Endothelial cell (in vitro differentiated cells): ENCODE results near the gene ARL6IP4. TPM values are rescaled to one million over a fixed set of nuclear protein-coding genes. Genes with fewer than 3 reads are reported as not detected.

Experiments
- DNase-seq: peaks from one replicate; pipeline ENCODE4 v3.0.0; 2021; ENCODE audit warnings: low spot score
- H3K27ac Mint-ChIP-seq: one replicate; pipeline ENCODE4 v1.8.0; 2021; ENCODE audit warnings: mixed read lengths, inconsistent platforms; ENCODE audit not compliant: unreplicated experiment
- H3K27me3 Mint-ChIP-seq: one replicate; pipeline ENCODE4 v1.8.0; 2021; ENCODE audit warnings: mild to moderate bottlenecking, moderate library complexity, mixed read lengths, inconsistent platforms; ENCODE audit not compliant: unreplicated experiment
- H3K36me3 Mint-ChIP-seq: one replicate; pipeline ENCODE4 v1.8.0; 2021; ENCODE audit warnings: mild to moderate bottlenecking, low read depth, mixed read lengths, inconsistent platforms; ENCODE audit not compliant: unreplicated experiment
- H3K4me1 Mint-ChIP-seq: one replicate; pipeline ENCODE4 v1.8.0; 2021; ENCODE audit warnings: mild to moderate bottlenecking, mixed read lengths, inconsistent platforms; ENCODE audit not compliant: unreplicated experiment
- H3K4me3 Mint-ChIP-seq: one replicate; pipeline ENCODE4 v1.8.0; 2021; ENCODE audit warnings: mild to moderate bottlenecking, mixed read lengths, inconsistent platforms; ENCODE audit not compliant: unreplicated experiment
- H3K9me3 Mint-ChIP-seq: one replicate; pipeline ENCODE4 v1.8.0; 2021; ENCODE audit warnings: mixed read lengths, inconsistent platforms; ENCODE audit not compliant: unreplicated experiment
- CTCF ChIP-seq: fragments of 200-600 bp; sonication (generic); IDR thresholded peaks from one replicate; pipeline ENCODE4 v1.5.0; 2021; ENCODE audit warnings: antibody characterized with exemption; ENCODE audit not compliant: unreplicated experiment
- total RNA-seq: library from RNA; stranded (reverse); fragmentation: NEBNext Ultra II Directional; extraction: Animal tissue kit (Norgen Biotek cat#: 25700); gene quantifications from one replicate; pipeline ENCODE4 v1.2.1, GENCODE V29; 2021; ENCODE audit not compliant: unreplicated experiment

The ARL6IP4 gene
- total RNA-seq, 1 donor from 2014 or later = 151 TPM

- no peak for TF ChIP-seq CTCF
- H3K27ac Mint-ChIP-seq = no peak overlapping the region
- peaks cover 4% of the 10 kb centered on the region for H3K27me3 Mint-ChIP-seq
- peaks cover 9% of the 10 kb centered on the region for H3K36me3 Mint-ChIP-seq
- no peaks in the 10 kb centered on the region for H3K9me3 Mint-ChIP-seq
- H3K4me1 Mint-ChIP-seq = peaks cover 8% of the 10 kb centered on the region
- no peak for DNase-seq
- no peak overlapping the region for H3K4me3 Mint-ChIP-seq
Measured at GRCh38 chr12:122988612-122989212, 8.2 kb downstream of the ARL6IP4 start.

GRCh38 chr12:122989225-122989839, 8.9 kb downstream of the ARL6IP4 start:
- Mint-ChIP-seq H3K36me3 (peaks cover 7% of the 10 kb centered on the region), H3K27me3 (peaks cover 2% of the 10 kb centered on the region), H3K27ac (no peak overlapping the region), H3K4me3 (no peak overlapping the region), H3K4me1 (peaks cover 4% of the 10 kb centered on the region), H3K9me3 (no peaks in the 10 kb centered on the region)
- DNase-seq = no peak
- TF ChIP-seq CTCF = no peak

- H3K4me3 Mint-ChIP-seq = no peak overlapping the region
- no peak overlapping the region for H3K27ac Mint-ChIP-seq
- no peak for DNase-seq
- no peaks in the 10 kb centered on the region for H3K27me3 Mint-ChIP-seq
- no peaks in the 10 kb centered on the region for H3K9me3 Mint-ChIP-seq
- H3K4me1 Mint-ChIP-seq = no peaks in the 10 kb centered on the region
- H3K36me3 Mint-ChIP-seq = peaks cover 3% of the 10 kb centered on the region
- TF ChIP-seq CTCF = no peak
Measured at GRCh38 chr12:122989874-122990419, 9.5 kb downstream of the ARL6IP4 start.

GRCh38 chr12:122990561-122990960, 10.1 kb downstream of the ARL6IP4 start:
- TF ChIP-seq CTCF = no peak
- no peaks in the 10 kb centered on the region for H3K4me1 Mint-ChIP-seq
- no peaks in the 10 kb centered on the region for H3K36me3 Mint-ChIP-seq
- no peaks in the 10 kb centered on the region for H3K9me3 Mint-ChIP-seq
- no peak overlapping the region for H3K27ac Mint-ChIP-seq
- no peak overlapping the region for H3K4me3 Mint-ChIP-seq
- no peaks in the 10 kb centered on the region for H3K27me3 Mint-ChIP-seq
- DNase-seq = no peak

GRCh38 chr12:122990961-122991622, 10.6 kb downstream of the ARL6IP4 start:
- H3K9me3 Mint-ChIP-seq = no peaks in the 10 kb centered on the region
- no peaks in the 10 kb centered on the region for H3K27me3 Mint-ChIP-seq
- TF ChIP-seq CTCF = no peak
- no peak overlapping the region for H3K4me3 Mint-ChIP-seq
- H3K27ac Mint-ChIP-seq = no peak overlapping the region
- DNase-seq = no peak
- H3K36me3 Mint-ChIP-seq = no peaks in the 10 kb centered on the region
- H3K4me1 Mint-ChIP-seq = no peaks in the 10 kb centered on the region
